A549 (cell line): Measurements from ENCODE around the gene GLOD4. TPM values are rescaled to one million over a fixed set of nuclear protein-coding genes. Genes with fewer than 3 reads are reported as not detected.
"Not testable (repeated sequence)": the region's sequence is repeated elsewhere in the genome, so short reads cannot be mapped to it uniquely, and the experiment has no call there.

Experiments
- ATAC-seq, 2 experiments: fragments of 200-7000 bp in 1 of 2; fragments of >200 bp in 1 of 2; cut with Nextera tagmentation in 1 of 2; cut with Tn5 transposase in 1 of 2; 3 replicates each; pipeline versions ENCODE4 v1.8.0 to v1.9.1; 2018 to 2020; ENCODE audit warnings: mild to moderate bottlenecking in 1 of 2, moderate library complexity in 1 of 2
- CTCF ChIA-PET: fragments of 300-600 bp; sonication (Branson Sonifier 250); formaldehyde crosslinking; extraction: SDS; loops from one replicate; lab custom pipeline; 2021; ENCODE audit warnings: antibody characterized with exemption, inconsistent platforms; lab: Yijun Ruan, JAX
- POLR2A ChIA-PET: fragments of 350-600 bp; formaldehyde crosslinking; extraction: SDS; loops from one replicate; lab custom pipeline; 2021; ENCODE audit warnings: antibody characterized with exemption, inconsistent platforms; lab: Yijun Ruan, JAX
- DNase-seq, 2 experiments: peaks; one replicate each; pipeline versions ENCODE4 v3.0.0 to v3.0.0-alpha.2; 2011 to 2016; ENCODE audit warnings: low read depth in 1 of 2, low spot score in 1 of 2
- FAIRE-seq: peaks from 2 replicates; lab custom pipeline; 2011; peaks lifted over from hg19 to GRCh38; lab: Jason Lieb, UNC
- H3K27ac ChIP-seq, 2 experiments: fragments of >200 bp; sonication (Bioruptor Twin); formaldehyde crosslinking; 3 replicates each; pipeline ENCODE4 v1.5.1; 2016 to 2017
- H3K4me1 ChIP-seq: fragments of >200 bp; sonication (Bioruptor Twin); formaldehyde crosslinking; 3 replicates; pipeline ENCODE4 v1.6.1; 2016
- H3K4me2 ChIP-seq: fragments of >200 bp; sonication (Bioruptor Twin); formaldehyde crosslinking; 3 replicates; pipeline ENCODE4 v1.6.1; 2016
- H3K4me3 ChIP-seq: fragments of >200 bp; sonication (Bioruptor Twin); formaldehyde crosslinking; 3 replicates; pipeline ENCODE4 v1.5.1; 2016
- H3K9me3 ChIP-seq: fragments of >200 bp; sonication (Bioruptor Twin); formaldehyde crosslinking; 3 replicates; pipeline ENCODE4 v1.6.1; 2016
- CEBPB ChIP-seq, 2 experiments: fragments of >200 bp in 1 of 2; sonication (Bioruptor Twin) in 1 of 2; formaldehyde crosslinking in 1 of 2; IDR thresholded peaks; 2 replicates each; pipeline ENCODE4 v1.6.1; 2012 to 2016
- HDAC2 ChIP-seq: fragments of 200-600 bp; sonication (generic); IDR thresholded peaks from 2 replicates; pipeline ENCODE4 v1.6.1; 2016
- JUN ChIP-seq, 2 experiments: fragments of >200 bp; sonication (Bioruptor Twin); formaldehyde crosslinking; IDR thresholded peaks; 2 replicates in 1 of 2; 3 replicates in 1 of 2; pipeline ENCODE4 v1.6.1; 2016 to 2017
- KDM1A ChIP-seq: fragments of 200-600 bp; sonication (generic); IDR thresholded peaks from 2 replicates; pipeline ENCODE4 v1.6.1; 2016; ENCODE audit warnings: low read depth, mild to moderate bottlenecking
- MAFK ChIP-seq: fragments of 450-650 bp; IDR thresholded peaks from 2 replicates; pipeline ENCODE4 v1.6.1; 2014; ENCODE audit not compliant: partially characterized antibody
- NR3C1 ChIP-seq: fragments of >200 bp; sonication (Bioruptor Twin); formaldehyde crosslinking; IDR thresholded peaks from 3 replicates; pipeline ENCODE4 v1.6.1; 2017
- ZSCAN20 ChIP-seq: fragments of 250-450 bp; sonication (Bioruptor Pico); IDR thresholded peaks from 2 replicates; pipeline ENCODE4 v1.8.0; 2022; ENCODE audit warnings: mild to moderate bottlenecking, moderate library complexity
- WGBS: methylation state at CpG from one replicate; pipeline ENCODE4 v1.1.6; 2017; ENCODE audit errors: missing lambda C conversion rate; 5-methylcytosine and 5-hydroxymethylcytosine counted together
- polyA plus RNA-seq, 4 experiments: library from polyadenylated mRNA; depleted of rRNA in 3 of 4; stranded (reverse); fragments of >200 nt; fragmentation: RNase III in 1 of 4; extraction: RNeasy Plus Mini Kit Qiagen cat#74134 plus additional on column Dnase treatment in 1 of 4; gene quantifications; 2 replicates in 3 of 4; 3 replicates in 1 of 4; pipeline ENCODE4 v1.2.3, GENCODE V29; 2011 to 2017
- TF ChIP-seq, protein P1 (sequence below): fragments of 200-600 bp; sonication (generic); IDR thresholded peaks from 2 replicates; pipeline ENCODE4 v1.6.1; 2016; ENCODE audit warnings: antibody characterized with exemption, mild to moderate bottlenecking, moderate library complexity
- TF ChIP-seq, protein P2 (sequence below): fragments of 250-450 bp; sonication (Bioruptor Pico); IDR thresholded peaks from 2 replicates; pipeline ENCODE4 v1.5.0; 2020; ENCODE audit warnings: low read depth, mild to moderate bottlenecking, moderate library complexity
- TF ChIP-seq, protein P3 (sequence below): fragments of 150-350 bp; IDR thresholded peaks from 2 replicates; pipeline ENCODE4 v1.6.1; 2014; ENCODE audit warnings: low read depth, mild to moderate bottlenecking, low read length

The GLOD4 gene
- polyA plus RNA-seq, 2 of the 4 experiments (the other 2 are of a cell fraction): 133 to 141 TPM

DNA sequence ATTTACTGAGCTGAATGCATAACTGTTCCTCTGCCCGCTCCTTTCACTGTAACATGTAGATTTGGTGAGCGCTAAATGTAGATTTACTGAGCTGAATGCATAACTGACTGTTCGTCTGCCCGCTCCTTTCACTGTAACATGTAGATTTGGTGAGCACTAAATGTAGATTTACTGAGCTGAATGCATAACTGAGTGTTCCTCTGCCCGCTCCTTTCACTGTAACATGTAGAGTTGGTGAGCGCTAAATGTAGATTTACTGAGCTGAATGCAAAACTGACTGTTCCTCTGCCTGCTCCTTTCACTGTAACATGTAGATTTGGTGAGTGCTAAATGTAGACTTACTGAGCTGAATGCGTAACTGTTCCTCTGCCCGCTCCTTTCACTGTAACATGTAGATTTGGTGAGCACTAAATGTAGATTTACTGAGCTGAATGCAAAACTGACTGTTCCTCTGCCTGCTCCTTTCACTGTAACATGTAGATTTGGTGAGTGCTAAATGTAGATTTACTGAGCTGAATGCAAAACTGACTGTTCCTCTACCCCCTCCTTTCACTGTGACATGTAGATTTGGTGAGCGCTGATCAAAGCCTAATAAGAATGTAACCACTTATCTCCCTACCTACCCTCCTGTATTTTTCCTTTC lies 26.6 kb downstream of the GLOD4 start:
- 96% methylated on average over 9 of the region's 9 CpGs for WGBS
- ATAC-seq, FAIRE-seq, DNase-seq, H3K27ac ChIP-seq, H3K4me2 ChIP-seq, H3K9me3 ChIP-seq, H3K4me1 ChIP-seq, H3K4me3 ChIP-seq: not testable (repeated sequence)
- TF ChIP-seq KDM1A: 0 out of 2 replicates have a peak, but pooled peaks have one; percentile 10
- TF ChIP-seq, protein P1, sequence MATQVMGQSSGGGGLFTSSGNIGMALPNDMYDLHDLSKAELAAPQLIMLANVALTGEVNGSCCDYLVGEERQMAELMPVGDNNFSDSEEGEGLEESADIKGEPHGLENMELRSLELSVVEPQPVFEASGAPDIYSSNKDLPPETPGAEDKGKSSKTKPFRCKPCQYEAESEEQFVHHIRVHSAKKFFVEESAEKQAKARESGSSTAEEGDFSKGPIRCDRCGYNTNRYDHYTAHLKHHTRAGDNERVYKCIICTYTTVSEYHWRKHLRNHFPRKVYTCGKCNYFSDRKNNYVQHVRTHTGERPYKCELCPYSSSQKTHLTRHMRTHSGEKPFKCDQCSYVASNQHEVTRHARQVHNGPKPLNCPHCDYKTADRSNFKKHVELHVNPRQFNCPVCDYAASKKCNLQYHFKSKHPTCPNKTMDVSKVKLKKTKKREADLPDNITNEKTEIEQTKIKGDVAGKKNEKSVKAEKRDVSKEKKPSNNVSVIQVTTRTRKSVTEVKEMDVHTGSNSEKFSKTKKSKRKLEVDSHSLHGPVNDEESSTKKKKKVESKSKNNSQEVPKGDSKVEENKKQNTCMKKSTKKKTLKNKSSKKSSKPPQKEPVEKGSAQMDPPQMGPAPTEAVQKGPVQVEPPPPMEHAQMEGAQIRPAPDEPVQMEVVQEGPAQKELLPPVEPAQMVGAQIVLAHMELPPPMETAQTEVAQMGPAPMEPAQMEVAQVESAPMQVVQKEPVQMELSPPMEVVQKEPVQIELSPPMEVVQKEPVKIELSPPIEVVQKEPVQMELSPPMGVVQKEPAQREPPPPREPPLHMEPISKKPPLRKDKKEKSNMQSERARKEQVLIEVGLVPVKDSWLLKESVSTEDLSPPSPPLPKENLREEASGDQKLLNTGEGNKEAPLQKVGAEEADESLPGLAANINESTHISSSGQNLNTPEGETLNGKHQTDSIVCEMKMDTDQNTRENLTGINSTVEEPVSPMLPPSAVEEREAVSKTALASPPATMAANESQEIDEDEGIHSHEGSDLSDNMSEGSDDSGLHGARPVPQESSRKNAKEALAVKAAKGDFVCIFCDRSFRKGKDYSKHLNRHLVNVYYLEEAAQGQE: peak; percentile 21; the same call in 1 of the 2 replicates
- ChIA-PET CTCF (interaction anchor here (1.0 to 6.1 kb wide), 4 partner anchors 10 to 242 kb away, joined by 3 to 41 read pairs (median 20); partner anchors contain the start of genes NXN and TIMM22), POLR2A (interaction anchor here (1.4 kb wide), 1 partner anchor 26 kb away, joined by 5 read pairs; the partner anchor contains the start of gene GLOD4)

DNA sequence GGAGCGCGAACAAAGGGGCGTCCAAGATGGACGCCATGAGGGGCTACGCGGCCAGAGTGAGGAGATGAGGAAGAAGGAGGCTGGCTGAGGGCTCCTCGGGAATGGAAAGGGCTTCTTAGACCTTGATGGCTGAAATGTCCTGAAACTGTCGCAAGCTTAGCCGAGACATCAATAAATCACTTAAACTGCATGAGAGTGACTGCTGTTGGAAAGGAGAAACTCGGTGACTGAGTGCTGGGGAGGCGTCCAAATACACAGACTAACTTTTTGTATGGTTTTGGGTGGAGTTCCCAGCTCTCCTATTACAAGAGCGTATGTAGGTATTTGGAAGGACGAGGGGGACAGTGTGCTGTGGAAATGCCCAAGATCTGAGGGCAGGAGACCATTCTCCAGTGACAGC lies 28.7 kb downstream of the GLOD4 start:
- 83% methylated on average over 13 of the region's 13 CpGs for WGBS
- no peak for TF ChIP-seq CEBPB (IDR thresholded peaks at IDR 0.05)
- TF ChIP-seq, protein P2, sequence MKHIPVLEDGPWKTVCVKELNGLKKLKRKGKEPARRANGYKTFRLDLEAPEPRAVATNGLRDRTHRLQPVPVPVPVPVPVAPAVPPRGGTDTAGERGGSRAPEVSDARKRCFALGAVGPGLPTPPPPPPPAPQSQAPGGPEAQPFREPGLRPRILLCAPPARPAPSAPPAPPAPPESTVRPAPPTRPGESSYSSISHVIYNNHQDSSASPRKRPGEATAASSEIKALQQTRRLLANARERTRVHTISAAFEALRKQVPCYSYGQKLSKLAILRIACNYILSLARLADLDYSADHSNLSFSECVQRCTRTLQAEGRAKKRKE (CRISPR knock-in tag): no peak
- TF ChIP-seq, protein P3, sequence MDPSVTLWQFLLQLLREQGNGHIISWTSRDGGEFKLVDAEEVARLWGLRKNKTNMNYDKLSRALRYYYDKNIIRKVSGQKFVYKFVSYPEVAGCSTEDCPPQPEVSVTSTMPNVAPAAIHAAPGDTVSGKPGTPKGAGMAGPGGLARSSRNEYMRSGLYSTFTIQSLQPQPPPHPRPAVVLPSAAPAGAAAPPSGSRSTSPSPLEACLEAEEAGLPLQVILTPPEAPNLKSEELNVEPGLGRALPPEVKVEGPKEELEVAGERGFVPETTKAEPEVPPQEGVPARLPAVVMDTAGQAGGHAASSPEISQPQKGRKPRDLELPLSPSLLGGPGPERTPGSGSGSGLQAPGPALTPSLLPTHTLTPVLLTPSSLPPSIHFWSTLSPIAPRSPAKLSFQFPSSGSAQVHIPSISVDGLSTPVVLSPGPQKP: no peak
- TF ChIP-seq HDAC2: no peak
- ChIA-PET POLR2A (interaction anchor here (1.4 kb wide), 1 partner anchor 28 kb away, joined by 6 read pairs; the partner anchor contains the start of genes GLOD4 and MRM3), CTCF (interaction anchor here (1.0 to 6.1 kb wide), 15 partner anchors 8 to 603 kb away, joined by 3 to 41 read pairs (median 6); partner anchors contain the start of genes GLOD4, MRM3, NXN and TIMM22)
- Histone ChIP-seq H3K4me1 (peaks cover 10% of the 10 kb centered on the region), H3K4me2 (no peak overlapping the region), H3K9me3 (no peaks in the 10 kb centered on the region), H3K4me3 (no peak overlapping the region), H3K27ac (no peak overlapping the region)
- DNase-seq (no peak), ATAC-seq (no peak), FAIRE-seq (no peak)

DNA sequence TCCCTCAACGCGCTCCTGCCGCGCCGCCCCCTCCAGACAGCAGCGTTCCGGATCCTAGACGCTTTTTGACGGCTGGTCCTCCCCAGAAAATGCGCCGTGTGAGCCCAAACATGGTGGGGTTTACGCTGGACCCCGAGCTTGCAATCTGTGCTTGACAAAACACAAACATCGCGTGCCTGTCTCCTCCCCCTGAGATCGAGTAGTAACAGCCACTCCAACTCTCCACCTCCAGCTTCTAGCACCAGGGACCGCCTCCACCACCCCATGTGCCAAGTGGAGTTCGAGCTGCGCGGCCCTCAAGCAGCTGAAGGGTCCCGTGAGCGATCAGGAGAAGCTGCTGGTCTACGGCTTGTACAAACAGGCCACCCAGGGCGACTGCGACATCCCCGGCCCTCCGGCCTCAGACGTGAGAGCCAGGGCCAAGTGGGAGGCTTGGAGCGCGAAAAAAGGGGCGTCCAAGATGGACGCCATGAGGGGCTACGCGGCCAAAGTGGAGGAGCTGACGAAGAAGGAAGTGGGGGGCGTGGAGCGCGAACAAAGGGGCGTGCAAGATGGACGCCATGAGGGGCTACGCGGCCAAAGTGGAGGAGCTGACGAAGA lies 29.4 kb downstream of the GLOD4 start:
- peak; percentile 14 to 48; a peak in 5 of 6 replicates for ATAC-seq

More for the DNA sequence above, 29.4 kb downstream of the GLOD4 start:
- Histone ChIP-seq H3K4me2 (peak overlapping the region; percentile 96), H3K4me1 (peaks cover 10% of the 10 kb centered on the region), H3K9me3 (no peaks in the 10 kb centered on the region), H3K4me3 (peak overlapping the region; percentile 97), H3K27ac (peak overlapping the region; percentile 97 to 98)
- ChIA-PET POLR2A (interaction anchor here (1.4 to 1.7 kb wide), 2 partner anchors 19 to 29 kb away, joined by 4 to 6 read pairs; partner anchors contain the start of genes GLOD4 and MRM3), CTCF (interaction anchor here (0.6 to 6.1 kb wide), 26 partner anchors 9 to 602 kb away, joined by 3 to 41 read pairs (median 5); partner anchors contain the start of genes GLOD4, MRM3, NXN and TIMM22)
- 73% methylated on average over 32 of the region's 43 CpGs for WGBS
- peak; percentile 45 to 48 for DNase-seq
- FAIRE-seq: no peak
- TF ChIP-seq MAFK (no peak), ZSCAN20 (CRISPR knock-in tag) (no peak), NR3C1 (no peak), JUN (IDR thresholded peaks at IDR 0.05) (no peak)
